Measurements from ENCODE around the gene RAE1. TPM values are rescaled to one million over a fixed set of nuclear protein-coding genes. Genes with fewer than 3 reads are reported as not detected.

The RAE1 gene
- total and polyA plus RNA-seq, 2 of the 8 experiments (the other 6 are each of a cell fraction or from before 2014, with no cell fraction given) = 35.9 to 44.9 TPM

GRCh38 chr20:57364451-57364850 is 13.4 kb downstream of the RAE1 start (continued):
- TF ChIP-seq CHD7 (IDR thresholded peaks at IDR 0.05; ENCODE audit: insufficient replicate concordance, low read length) (no peak), SP2 (IDR thresholded peaks at IDR 0.05; ENCODE audit: low read length) (no peak), BRCA1 (IDR thresholded peaks at IDR 0.05; ENCODE audit: low read depth, low read length) (no peak), SAP30 (IDR thresholded peaks at IDR 0.05; ENCODE audit: insufficient read depth, insufficient replicate concordance, low read length) (no peak)
- TF ChIP-seq, protein P1, sequence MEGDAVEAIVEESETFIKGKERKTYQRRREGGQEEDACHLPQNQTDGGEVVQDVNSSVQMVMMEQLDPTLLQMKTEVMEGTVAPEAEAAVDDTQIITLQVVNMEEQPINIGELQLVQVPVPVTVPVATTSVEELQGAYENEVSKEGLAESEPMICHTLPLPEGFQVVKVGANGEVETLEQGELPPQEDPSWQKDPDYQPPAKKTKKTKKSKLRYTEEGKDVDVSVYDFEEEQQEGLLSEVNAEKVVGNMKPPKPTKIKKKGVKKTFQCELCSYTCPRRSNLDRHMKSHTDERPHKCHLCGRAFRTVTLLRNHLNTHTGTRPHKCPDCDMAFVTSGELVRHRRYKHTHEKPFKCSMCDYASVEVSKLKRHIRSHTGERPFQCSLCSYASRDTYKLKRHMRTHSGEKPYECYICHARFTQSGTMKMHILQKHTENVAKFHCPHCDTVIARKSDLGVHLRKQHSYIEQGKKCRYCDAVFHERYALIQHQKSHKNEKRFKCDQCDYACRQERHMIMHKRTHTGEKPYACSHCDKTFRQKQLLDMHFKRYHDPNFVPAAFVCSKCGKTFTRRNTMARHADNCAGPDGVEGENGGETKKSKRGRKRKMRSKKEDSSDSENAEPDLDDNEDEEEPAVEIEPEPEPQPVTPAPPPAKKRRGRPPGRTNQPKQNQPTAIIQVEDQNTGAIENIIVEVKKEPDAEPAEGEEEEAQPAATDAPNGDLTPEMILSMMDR (IDR thresholded peaks at IDR 0.05; ENCODE audit: control extremely low read depth in 1 of 3, insufficient read depth in 1 of 3, low read depth in 1 of 3, low read length in 3 of 3) = no peak
- TF ChIP-seq, protein P2, sequence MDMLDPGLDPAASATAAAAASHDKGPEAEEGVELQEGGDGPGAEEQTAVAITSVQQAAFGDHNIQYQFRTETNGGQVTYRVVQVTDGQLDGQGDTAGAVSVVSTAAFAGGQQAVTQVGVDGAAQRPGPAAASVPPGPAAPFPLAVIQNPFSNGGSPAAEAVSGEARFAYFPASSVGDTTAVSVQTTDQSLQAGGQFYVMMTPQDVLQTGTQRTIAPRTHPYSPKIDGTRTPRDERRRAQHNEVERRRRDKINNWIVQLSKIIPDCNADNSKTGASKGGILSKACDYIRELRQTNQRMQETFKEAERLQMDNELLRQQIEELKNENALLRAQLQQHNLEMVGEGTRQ (IDR thresholded peaks at IDR 0.05; ENCODE audit: low read length) = no peak
- TF ChIP-seq, protein P3, sequence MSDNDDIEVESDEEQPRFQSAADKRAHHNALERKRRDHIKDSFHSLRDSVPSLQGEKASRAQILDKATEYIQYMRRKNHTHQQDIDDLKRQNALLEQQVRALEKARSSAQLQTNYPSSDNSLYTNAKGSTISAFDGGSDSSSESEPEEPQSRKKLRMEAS (IDR thresholded peaks at IDR 0.05) = no peak

All from H1 (cell line).